ENCODE results near the gene C5orf63.

GRCh38 chr5:127002390-127002789 is 70.9 kb downstream of the C5orf63 start:
- TF ChIP-seq CTCF (IDR thresholded peaks at IDR 0.05), result no peak
- TF ChIP-seq POLR2A (IDR thresholded peaks at IDR 0.05), result no peak
